ENCODE measurements around the gene CCDC187. TPM values are rescaled to one million over a fixed set of nuclear protein-coding genes. Genes with fewer than 3 reads are reported as not detected.

CCDC187 gene
- total and polyA plus RNA-seq, 2 of the 4 experiments (the other 2 are of a cell fraction): not detected

- no TSS peak for BruUV-seq (replicated peaks)
- no peak overlapping the region for H4K5ac ChIP-seq (ENCODE audit: low read depth, low read length)
- H3K9me1 ChIP-seq (ENCODE audit: insufficient read depth, low read length): no peaks in the 10 kb centered on the region; the same call in 1 of the 2 replicates
- H3K4ac ChIP-seq (ENCODE audit: low read depth, low read length): no peak overlapping the region
- no peak overlapping the region for H2AFZ ChIP-seq (replicated peaks; ENCODE audit: low read length, poor library complexity)
- H2AK5ac ChIP-seq (ENCODE audit: low read depth, low read length): no peak overlapping the region
- no peak overlapping the region for H3K23ac ChIP-seq (ENCODE audit: low read depth, low read length)
- H3K9ac ChIP-seq (ENCODE audit: low read depth, low read length): no peak overlapping the region
- TF ChIP-seq RCOR1 (IDR thresholded peaks at IDR 0.05; ENCODE audit: insufficient replicate concordance, low read length): no peak
- TF ChIP-seq SMC3 (IDR thresholded peaks at IDR 0.05; ENCODE audit: low read depth, low read length): no peak
- no peak for TF ChIP-seq BHLHE40 (IDR thresholded peaks at IDR 0.05; ENCODE audit: low read depth, low read length)
- no peak for TF ChIP-seq RAD21 (IDR thresholded peaks at IDR 0.05; ENCODE audit: low read length)
- TF ChIP-seq FOS (IDR thresholded peaks at IDR 0.05; ENCODE audit: low read depth, low read length): no peak
- no peak for TF ChIP-seq NFE2L2 (IDR thresholded peaks at IDR 0.05; ENCODE audit: low read depth, low read length)
- no peak for TF ChIP-seq CTCF (conservative IDR thresholded peaks at IDR 0.05; ENCODE audit: low read depth, low read length)
- no peak for TF ChIP-seq POLR2A (IDR thresholded peaks at IDR 0.05; ENCODE audit: low read depth, low read length)
- TF ChIP-seq RFX5 (IDR thresholded peaks at IDR 0.05; ENCODE audit: low read depth, low read length): no peak
- ChIA-PET CTCF (no interaction called here), POLR2A (ENCODE audit: unreplicated experiment) (interaction anchor here (0.7 kb wide), 1 partner anchor 18 kb away, joined by 3 read pairs; no protein-coding TSS in a partner anchor)
- H3K27ac ChIP-seq (ENCODE audit: insufficient read depth, low read length): no peak overlapping the region
- no peak overlapping the region for H4K8ac ChIP-seq (ENCODE audit: low read depth in 2 of 2, low read length in 2 of 2)
- peaks cover 3% of the 10 kb centered on the region; the same call in 1 of the 2 replicates for H3K4me1 ChIP-seq (ENCODE audit: control insufficient read depth, insufficient read depth, low read length)
- no peak overlapping the region for H3K18ac ChIP-seq (ENCODE audit: low read depth, low read length)
- H2BK15ac ChIP-seq (ENCODE audit: low read depth, low read length): no peak overlapping the region
- H2BK5ac ChIP-seq (ENCODE audit: low read depth, low read length, poor library complexity, severe bottlenecking): no peak overlapping the region
- no peak overlapping the region for H3K4me2 ChIP-seq (ENCODE audit: low read depth, low read length)
- peaks cover 45% of the 10 kb centered on the region for H3K27me3 ChIP-seq (ENCODE audit: control insufficient read depth, insufficient read depth, low read length)
- intact Hi-C loops (cut with micrococcal nuclease) (no loop called here), in situ Hi-C loops (cut with MboI; ENCODE audit: low sequenced_read_pairs) (no loop called here), dilution Hi-C loops (cut with HindIII; ENCODE audit: low sequenced_read_pairs, unreplicated experiment) (no loop called here)
- H4K20me1 ChIP-seq (ENCODE audit: insufficient read depth, low read length): peaks cover 5% of the 10 kb centered on the region; the same call in 1 of the 2 replicates
- H2AK9ac ChIP-seq (replicated peaks; ENCODE audit: low read depth, low read length, poor library complexity): no peak overlapping the region
- DNase-seq (no peak), ATAC-seq (ENCODE audit: low read depth) (no peak)
- no peaks in the 10 kb centered on the region for H3K9me3 ChIP-seq (ENCODE audit: control insufficient read depth, insufficient read depth, low read length)
- H2BK20ac ChIP-seq (ENCODE audit: low read depth, low read length): no peak overlapping the region
- no peaks in the 10 kb centered on the region for H3K36me3 ChIP-seq (ENCODE audit: control insufficient read depth, insufficient read depth, low read length)
- H3K56ac ChIP-seq (ENCODE audit: extremely low read depth, insufficient read depth, low read length): no peak overlapping the region
- no peak overlapping the region for H3K4me3 ChIP-seq (ENCODE audit: insufficient read depth, low read depth, low read length)
- no peak overlapping the region for H4K91ac ChIP-seq (ENCODE audit: insufficient read depth, low read depth, low read length)
- 72% methylated on average over 18 of the region's 30 CpGs; no CpG with 5 or more reads in 1 of the 2 experiments for WGBS, 2 experiments (ENCODE audit: extremely low coverage in 2 of 2, insufficient read length in 1 of 2)
- H3K79me1 ChIP-seq (ENCODE audit: low read depth in 1 of 2, low read length in 2 of 2): peaks cover 7 to 8% of the 10 kb centered on the region in 2 experiments; a peak in 3 of 4 replicates
- no peak overlapping the region for H3K14ac ChIP-seq (replicated peaks; ENCODE audit: low read depth, low read length)
- no peak overlapping the region for H2BK120ac ChIP-seq (ENCODE audit: low read depth, low read length)
These were observed 54.7 kb downstream of the CCDC187 start for GRCh38 chr9:136248951-136249876.
